Measurements from ENCODE around the gene PALM.

DNA sequence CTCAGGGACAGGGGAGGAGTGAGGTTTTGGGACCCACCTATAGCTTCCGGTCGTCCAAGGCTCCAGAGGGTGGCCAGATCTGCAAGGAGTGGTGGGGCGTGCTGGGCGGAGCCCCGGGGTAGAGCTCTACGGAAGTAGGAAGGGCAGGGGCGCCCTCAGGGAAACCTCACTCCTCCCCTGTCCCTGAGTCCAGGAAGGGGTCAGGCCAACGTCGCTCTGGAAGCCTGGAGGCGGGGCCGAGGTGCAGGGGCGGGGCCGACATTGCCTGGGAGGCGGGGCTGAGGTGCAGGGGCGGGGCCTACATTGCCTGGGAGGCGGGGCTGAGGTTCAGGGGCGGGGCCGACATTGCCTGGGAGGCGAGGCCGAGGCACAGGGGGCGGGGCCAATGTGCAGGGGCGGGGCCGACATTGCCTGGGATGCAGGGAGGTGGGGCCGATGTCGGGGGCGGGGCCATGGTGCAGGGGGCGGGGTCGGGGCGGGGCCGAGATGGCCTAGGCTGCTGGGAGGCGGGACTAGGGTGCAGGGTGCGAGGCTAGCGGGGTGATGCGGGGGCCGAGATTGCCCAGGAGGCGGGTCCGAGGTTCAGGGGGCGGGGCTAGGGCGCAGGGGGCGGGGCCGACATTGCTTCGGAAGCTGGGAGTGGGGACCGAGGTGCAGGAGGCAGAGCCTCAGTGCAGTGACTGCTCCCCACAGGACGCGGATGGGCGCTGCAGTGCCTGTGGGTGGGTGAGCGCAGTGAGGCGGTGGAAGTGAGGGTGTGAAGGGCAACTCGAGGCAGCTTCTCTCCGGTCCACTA, 4.9 kb upstream of the PALM start:
- TF ChIP-seq, protein P1, sequence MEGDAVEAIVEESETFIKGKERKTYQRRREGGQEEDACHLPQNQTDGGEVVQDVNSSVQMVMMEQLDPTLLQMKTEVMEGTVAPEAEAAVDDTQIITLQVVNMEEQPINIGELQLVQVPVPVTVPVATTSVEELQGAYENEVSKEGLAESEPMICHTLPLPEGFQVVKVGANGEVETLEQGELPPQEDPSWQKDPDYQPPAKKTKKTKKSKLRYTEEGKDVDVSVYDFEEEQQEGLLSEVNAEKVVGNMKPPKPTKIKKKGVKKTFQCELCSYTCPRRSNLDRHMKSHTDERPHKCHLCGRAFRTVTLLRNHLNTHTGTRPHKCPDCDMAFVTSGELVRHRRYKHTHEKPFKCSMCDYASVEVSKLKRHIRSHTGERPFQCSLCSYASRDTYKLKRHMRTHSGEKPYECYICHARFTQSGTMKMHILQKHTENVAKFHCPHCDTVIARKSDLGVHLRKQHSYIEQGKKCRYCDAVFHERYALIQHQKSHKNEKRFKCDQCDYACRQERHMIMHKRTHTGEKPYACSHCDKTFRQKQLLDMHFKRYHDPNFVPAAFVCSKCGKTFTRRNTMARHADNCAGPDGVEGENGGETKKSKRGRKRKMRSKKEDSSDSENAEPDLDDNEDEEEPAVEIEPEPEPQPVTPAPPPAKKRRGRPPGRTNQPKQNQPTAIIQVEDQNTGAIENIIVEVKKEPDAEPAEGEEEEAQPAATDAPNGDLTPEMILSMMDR (IDR thresholded peaks at IDR 0.05): no peak
- TF ChIP-seq POLR2AphosphoS5 (IDR thresholded peaks at IDR 0.05; ENCODE audit: low read depth, low read length) (no peak), TCF7L2 (IDR thresholded peaks at IDR 0.05; ENCODE audit: low read depth, low read length) (no peak), SIN3A (IDR thresholded peaks at IDR 0.05; ENCODE audit: borderline replicate concordance, insufficient read depth, low read depth, low read length) (no peak)
- TF ChIP-seq, protein P2, sequence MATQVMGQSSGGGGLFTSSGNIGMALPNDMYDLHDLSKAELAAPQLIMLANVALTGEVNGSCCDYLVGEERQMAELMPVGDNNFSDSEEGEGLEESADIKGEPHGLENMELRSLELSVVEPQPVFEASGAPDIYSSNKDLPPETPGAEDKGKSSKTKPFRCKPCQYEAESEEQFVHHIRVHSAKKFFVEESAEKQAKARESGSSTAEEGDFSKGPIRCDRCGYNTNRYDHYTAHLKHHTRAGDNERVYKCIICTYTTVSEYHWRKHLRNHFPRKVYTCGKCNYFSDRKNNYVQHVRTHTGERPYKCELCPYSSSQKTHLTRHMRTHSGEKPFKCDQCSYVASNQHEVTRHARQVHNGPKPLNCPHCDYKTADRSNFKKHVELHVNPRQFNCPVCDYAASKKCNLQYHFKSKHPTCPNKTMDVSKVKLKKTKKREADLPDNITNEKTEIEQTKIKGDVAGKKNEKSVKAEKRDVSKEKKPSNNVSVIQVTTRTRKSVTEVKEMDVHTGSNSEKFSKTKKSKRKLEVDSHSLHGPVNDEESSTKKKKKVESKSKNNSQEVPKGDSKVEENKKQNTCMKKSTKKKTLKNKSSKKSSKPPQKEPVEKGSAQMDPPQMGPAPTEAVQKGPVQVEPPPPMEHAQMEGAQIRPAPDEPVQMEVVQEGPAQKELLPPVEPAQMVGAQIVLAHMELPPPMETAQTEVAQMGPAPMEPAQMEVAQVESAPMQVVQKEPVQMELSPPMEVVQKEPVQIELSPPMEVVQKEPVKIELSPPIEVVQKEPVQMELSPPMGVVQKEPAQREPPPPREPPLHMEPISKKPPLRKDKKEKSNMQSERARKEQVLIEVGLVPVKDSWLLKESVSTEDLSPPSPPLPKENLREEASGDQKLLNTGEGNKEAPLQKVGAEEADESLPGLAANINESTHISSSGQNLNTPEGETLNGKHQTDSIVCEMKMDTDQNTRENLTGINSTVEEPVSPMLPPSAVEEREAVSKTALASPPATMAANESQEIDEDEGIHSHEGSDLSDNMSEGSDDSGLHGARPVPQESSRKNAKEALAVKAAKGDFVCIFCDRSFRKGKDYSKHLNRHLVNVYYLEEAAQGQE (IDR thresholded peaks at IDR 0.05; ENCODE audit: insufficient read depth in 1 of 2, low read depth in 2 of 2, low read length in 1 of 2): no peak
